CD14-positive monocyte (primary cell): ENCODE measurements around the gene BMPR1B. TPM values are rescaled to one million over a fixed set of nuclear protein-coding genes. Genes with fewer than 3 reads are reported as not detected.

Experiments
- DNase-seq, 3 donors: peaks; one replicate each; pipeline ENCODE4 v3.0.0-alpha.2; 2011 to 2022
- H2AFZ ChIP-seq: 2 replicates; pipeline ENCODE4 v1.6.0; 2012; ENCODE audit warnings: mild to moderate bottlenecking, low read depth, low read length, inconsistent platforms; ENCODE audit not compliant: insufficient read depth, poor library complexity, severe bottlenecking
- H3K27ac ChIP-seq, 2 donors: 1 replicate in 1 of 2; 2 replicates in 1 of 2; pipeline ENCODE4 v1.5.1; 2012 to 2013; ENCODE audit warnings: low read length in 2 of 2, control low read depth in 1 of 2, inconsistent platforms in 1 of 2, low read depth in 1 of 2, mild to moderate bottlenecking in 1 of 2
- H3K27me3 ChIP-seq, 2 donors: one replicate each; pipeline versions ENCODE4 v1.6.0 to v1.6.1; 2011 to 2013; ENCODE audit warnings: low read length in 2 of 2; ENCODE audit not compliant: control insufficient read depth in 2 of 2, insufficient read depth in 2 of 2
- H3K36me3 ChIP-seq, 2 donors: replicated peaks in 1 of 2; 1 replicate in 1 of 2; 2 replicates in 1 of 2; pipeline versions ENCODE4 v1.5.1 to v1.6.1; 2012 to 2013; ENCODE audit warnings: low read length in 2 of 2, control low read depth in 1 of 2, inconsistent platforms in 1 of 2, mild to moderate bottlenecking in 1 of 2; ENCODE audit not compliant: insufficient read depth in 2 of 2, control insufficient read depth in 1 of 2
- H3K4me1 ChIP-seq, 2 donors: 1 replicate in 1 of 2; 2 replicates in 1 of 2; pipeline versions ENCODE4 v1.5.1 to v1.6.1; 2012 to 2013; ENCODE audit warnings: low read length in 2 of 2, control low read depth in 1 of 2, inconsistent platforms in 1 of 2, mild to moderate bottlenecking in 1 of 2, moderate library complexity in 1 of 2; ENCODE audit not compliant: insufficient read depth in 2 of 2, control insufficient read depth in 1 of 2
- H3K4me2 ChIP-seq: replicated peaks from 2 replicates; pipeline ENCODE3; 2012; ENCODE audit warnings: low read length, moderate library complexity, mild to moderate bottlenecking; ENCODE audit not compliant: poor library complexity, severe bottlenecking; ENCODE audit errors: extremely low read depth
- H3K4me3 ChIP-seq, 3 experiments: fragments of 200-600 bp in 1 of 3; sonication (generic) in 1 of 3; replicated peaks in 1 of 3; 1 replicate in 2 of 3; 2 replicates in 1 of 3; pipeline ENCODE4 v1.5.1; 2011 to 2013; ENCODE audit warnings: low read length in 3 of 3, mild to moderate bottlenecking in 3 of 3, control low read depth in 2 of 3, low read depth in 2 of 3, inconsistent platforms in 1 of 3, moderate library complexity in 1 of 3
- H3K79me2 ChIP-seq: 2 replicates; pipeline ENCODE4 v1.6.0; 2012; ENCODE audit warnings: mild to moderate bottlenecking, control low read depth, inconsistent platforms, low read length, moderate library complexity; ENCODE audit not compliant: insufficient read depth
- H3K9ac ChIP-seq: 2 replicates; pipeline ENCODE4 v1.6.0; 2017; ENCODE audit warnings: low read length, mild to moderate bottlenecking; ENCODE audit not compliant: insufficient read depth, poor library complexity, severe bottlenecking
- H3K9me3 ChIP-seq, 2 donors: replicated peaks in 1 of 2; 1 replicate in 1 of 2; 2 replicates in 1 of 2; pipeline versions ENCODE4 v1.5.1 to v1.6.1; 2012 to 2013; ENCODE audit warnings: low read length in 2 of 2, control low read depth in 1 of 2; ENCODE audit not compliant: control insufficient read depth in 1 of 2, insufficient read depth in 1 of 2
- H4K20me1 ChIP-seq: 2 replicates; pipeline ENCODE4 v1.6.0; 2012; ENCODE audit warnings: mild to moderate bottlenecking, low read length, control low read depth, moderate library complexity; ENCODE audit not compliant: insufficient read depth
- H3K27ac Mint-ChIP-seq, 7 donors: one replicate each; pipeline ENCODE4 v1.8.0; 2020; ENCODE audit warnings: mild to moderate bottlenecking in 7 of 7, mixed read lengths in 7 of 7, moderate library complexity in 6 of 7, inconsistent platforms in 2 of 7
- H3K27me3 Mint-ChIP-seq, 3 donors: one replicate each; pipeline ENCODE4 v1.8.0; 2021 to 2022; ENCODE audit warnings: low read depth in 3 of 3, mild to moderate bottlenecking in 3 of 3, mixed read lengths in 3 of 3, moderate library complexity in 3 of 3, inconsistent platforms in 1 of 3
- H3K36me3 Mint-ChIP-seq, 2 donors: one replicate each; pipeline ENCODE4 v1.8.0; 2020; ENCODE audit warnings: mixed read lengths in 2 of 2, inconsistent platforms in 1 of 2, mild to moderate bottlenecking in 1 of 2
- H3K4me1 Mint-ChIP-seq: one replicate; pipeline ENCODE4 v1.8.0; 2020; ENCODE audit warnings: mild to moderate bottlenecking, mixed read lengths
- H3K4me3 Mint-ChIP-seq, 2 donors: one replicate each; pipeline ENCODE4 v1.8.0; 2020; ENCODE audit warnings: mild to moderate bottlenecking in 2 of 2, mixed read lengths in 2 of 2, moderate library complexity in 1 of 2
- H3K9me3 Mint-ChIP-seq, 7 donors: one replicate each; pipeline ENCODE4 v1.8.0; 2020 to 2022; ENCODE audit warnings: mixed read lengths in 7 of 7, mild to moderate bottlenecking in 6 of 7, moderate library complexity in 6 of 7, inconsistent platforms in 2 of 7
- WGBS: methylation state at CpG from one replicate; pipeline ENCODE4 v1.1.5; 2013; ENCODE audit warnings: missing lambda C conversion rate; ENCODE audit not compliant: insufficient coverage; 5-methylcytosine and 5-hydroxymethylcytosine counted together
- intact Hi-C, 2 donors: fragments of 100-400 bp; cut with micrococcal nuclease; formaldehyde crosslinking; loops; one replicate each; pipeline versions ENCODE4 v1.15.0 to v1.15.1; 2023
- polyA plus RNA-seq, 3 donors: library from polyadenylated mRNA; depleted of rRNA in 1 of 3; unstranded in 2 of 3; stranded (reverse) in 1 of 3; fragments of 300-500 nt in 2 of 3; fragments of >200 nt in 1 of 3; fragmentation: Illumina TruSeq in 2 of 3; gene quantifications; 1 replicate in 2 of 3; 2 replicates in 1 of 3; pipeline ENCODE4 v1.2.3, GENCODE V29; 2012 to 2021
- TF ChIP-seq, protein P1 (sequence below): fragments of 200-600 bp; IDR thresholded peaks from one replicate; pipeline ENCODE4 v1.8.0; 2022; ENCODE audit warnings: antibody characterized with exemption, mild to moderate bottlenecking

Gene BMPR1B
- polyA plus RNA-seq, 3 donors = not detected

DNA sequence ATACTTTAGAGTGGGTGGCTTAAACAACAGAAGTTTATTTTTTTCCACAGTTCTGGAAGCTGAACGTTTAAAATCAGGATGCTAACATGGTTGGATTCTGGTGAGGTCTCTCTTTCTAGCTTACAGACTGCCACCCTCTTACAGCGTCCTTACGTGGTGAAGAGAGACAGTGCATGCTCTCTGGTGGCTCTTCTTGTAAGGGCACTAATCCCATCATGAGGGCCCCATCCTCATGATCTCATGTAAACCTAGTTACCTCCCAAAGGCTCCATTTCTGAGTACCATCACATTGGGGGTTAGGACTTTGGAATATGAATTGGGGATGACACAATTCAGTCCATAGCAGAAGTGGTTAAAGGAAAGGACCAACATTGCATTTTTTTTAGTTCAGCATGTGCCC is 132.8 kb downstream of the BMPR1B start:
- Mint-ChIP-seq H3K36me3 (no peaks in the 10 kb centered on the region), H3K9me3 (peaks cover 0 to 5% (median 0%) of the 10 kb centered on the region in 7 donors), H3K4me3 (no peak overlapping the region), H3K27ac (no peak overlapping the region), H3K27me3 (peaks cover 0 to 1% (median 0%) of the 10 kb centered on the region in 3 donors), H3K4me1 (no peaks in the 10 kb centered on the region)
- Histone ChIP-seq H3K4me3 (no peak overlapping the region), H3K79me2 (no peaks in the 10 kb centered on the region), H3K9ac (no peak overlapping the region), H3K4me1 (no peaks in the 10 kb centered on the region), H3K27me3 (no peaks in the 10 kb centered on the region), H3K9me3 (no peaks in the 10 kb centered on the region), H3K4me2 (no peak overlapping the region), H3K27ac (no peak overlapping the region), H4K20me1 (no peaks in the 10 kb centered on the region), H3K36me3 (no peaks in the 10 kb centered on the region), H2AFZ (no peak overlapping the region)
- no peak for DNase-seq
- intact Hi-C loops = no loop called here
- WGBS = no CpG with 5 or more reads among the region's 3 CpGs
- TF ChIP-seq, protein P1, sequence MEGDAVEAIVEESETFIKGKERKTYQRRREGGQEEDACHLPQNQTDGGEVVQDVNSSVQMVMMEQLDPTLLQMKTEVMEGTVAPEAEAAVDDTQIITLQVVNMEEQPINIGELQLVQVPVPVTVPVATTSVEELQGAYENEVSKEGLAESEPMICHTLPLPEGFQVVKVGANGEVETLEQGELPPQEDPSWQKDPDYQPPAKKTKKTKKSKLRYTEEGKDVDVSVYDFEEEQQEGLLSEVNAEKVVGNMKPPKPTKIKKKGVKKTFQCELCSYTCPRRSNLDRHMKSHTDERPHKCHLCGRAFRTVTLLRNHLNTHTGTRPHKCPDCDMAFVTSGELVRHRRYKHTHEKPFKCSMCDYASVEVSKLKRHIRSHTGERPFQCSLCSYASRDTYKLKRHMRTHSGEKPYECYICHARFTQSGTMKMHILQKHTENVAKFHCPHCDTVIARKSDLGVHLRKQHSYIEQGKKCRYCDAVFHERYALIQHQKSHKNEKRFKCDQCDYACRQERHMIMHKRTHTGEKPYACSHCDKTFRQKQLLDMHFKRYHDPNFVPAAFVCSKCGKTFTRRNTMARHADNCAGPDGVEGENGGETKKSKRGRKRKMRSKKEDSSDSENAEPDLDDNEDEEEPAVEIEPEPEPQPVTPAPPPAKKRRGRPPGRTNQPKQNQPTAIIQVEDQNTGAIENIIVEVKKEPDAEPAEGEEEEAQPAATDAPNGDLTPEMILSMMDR = no peak

DNA sequence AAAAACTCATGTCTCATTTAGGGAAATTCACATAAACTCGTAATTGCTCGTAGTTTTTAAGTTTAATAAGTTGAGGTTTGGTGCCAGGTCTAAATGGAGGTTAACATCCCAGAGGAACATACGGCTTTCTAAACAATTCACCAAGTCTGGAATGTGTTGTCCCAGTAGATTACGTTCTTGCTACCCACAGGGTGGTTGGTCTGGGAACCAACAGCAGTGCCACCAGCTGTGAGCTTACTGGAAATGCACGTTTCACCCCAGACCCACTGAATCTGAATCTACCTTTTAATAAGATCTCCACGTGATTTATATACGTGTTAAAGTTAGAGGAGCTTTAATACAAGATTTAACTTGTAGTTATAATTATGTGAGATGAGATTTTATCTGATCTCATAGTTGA is 134.3 kb downstream of the BMPR1B start:
- Histone ChIP-seq H3K27ac (no peak overlapping the region), H3K9ac (no peak overlapping the region), H3K9me3 (no peaks in the 10 kb centered on the region), H3K4me1 (no peaks in the 10 kb centered on the region), H3K79me2 (no peaks in the 10 kb centered on the region), H3K36me3 (no peaks in the 10 kb centered on the region), H3K4me3 (no peak overlapping the region), H4K20me1 (no peaks in the 10 kb centered on the region), H3K4me2 (no peak overlapping the region), H3K27me3 (no peaks in the 10 kb centered on the region), H2AFZ (no peak overlapping the region)
- TF ChIP-seq, protein P1 = no peak
- Mint-ChIP-seq H3K4me3 (no peak overlapping the region), H3K9me3 (peaks cover 0 to 5% (median 1%) of the 10 kb centered on the region in 7 donors), H3K4me1 (no peaks in the 10 kb centered on the region), H3K36me3 (no peaks in the 10 kb centered on the region), H3K27ac (no peak overlapping the region), H3K27me3 (no peaks in the 10 kb centered on the region)
- intact Hi-C loops = no loop called here
- 100% methylated on average over 3 of the region's 7 CpGs for WGBS
- no peak for DNase-seq
